Hepatic stellate cell (primary cell): ENCODE data around the gene KIAA1671.

ENCODE experiments used
- DNase-seq: peaks from one replicate; pipeline ENCODE4 v3.0.0; 2011; ENCODE audit warnings: low spot score

KIAA1671 gene

DNA sequence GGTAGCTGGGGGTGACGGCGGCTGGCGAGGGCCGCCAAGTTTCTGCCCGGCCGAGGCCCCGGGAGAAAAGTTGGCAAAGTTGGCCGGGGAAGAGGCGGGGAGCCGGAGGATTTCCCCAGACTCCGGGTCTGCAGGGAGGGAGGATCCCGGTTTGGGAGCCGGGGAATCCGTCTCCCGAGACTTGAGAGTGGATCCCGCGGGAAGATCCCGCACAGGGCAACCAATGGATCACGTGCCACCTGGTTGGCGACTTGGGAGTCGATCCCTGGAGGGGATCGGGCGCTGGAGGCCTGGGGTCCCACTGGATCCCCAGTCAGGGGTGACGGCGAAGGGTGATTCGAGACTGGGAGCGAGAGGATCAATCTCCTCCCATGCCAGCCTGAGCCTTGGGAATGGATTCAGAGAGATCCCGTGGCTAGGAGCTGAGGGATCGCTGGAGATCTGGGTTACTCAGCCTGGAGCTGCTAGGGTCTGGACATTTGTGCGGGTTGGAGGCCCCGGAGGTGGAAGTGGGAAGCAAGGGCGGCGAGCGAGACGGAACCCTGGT is 394 bp downstream of the KIAA1671 start:
- DNase-seq: peak; percentile 63

DNA sequence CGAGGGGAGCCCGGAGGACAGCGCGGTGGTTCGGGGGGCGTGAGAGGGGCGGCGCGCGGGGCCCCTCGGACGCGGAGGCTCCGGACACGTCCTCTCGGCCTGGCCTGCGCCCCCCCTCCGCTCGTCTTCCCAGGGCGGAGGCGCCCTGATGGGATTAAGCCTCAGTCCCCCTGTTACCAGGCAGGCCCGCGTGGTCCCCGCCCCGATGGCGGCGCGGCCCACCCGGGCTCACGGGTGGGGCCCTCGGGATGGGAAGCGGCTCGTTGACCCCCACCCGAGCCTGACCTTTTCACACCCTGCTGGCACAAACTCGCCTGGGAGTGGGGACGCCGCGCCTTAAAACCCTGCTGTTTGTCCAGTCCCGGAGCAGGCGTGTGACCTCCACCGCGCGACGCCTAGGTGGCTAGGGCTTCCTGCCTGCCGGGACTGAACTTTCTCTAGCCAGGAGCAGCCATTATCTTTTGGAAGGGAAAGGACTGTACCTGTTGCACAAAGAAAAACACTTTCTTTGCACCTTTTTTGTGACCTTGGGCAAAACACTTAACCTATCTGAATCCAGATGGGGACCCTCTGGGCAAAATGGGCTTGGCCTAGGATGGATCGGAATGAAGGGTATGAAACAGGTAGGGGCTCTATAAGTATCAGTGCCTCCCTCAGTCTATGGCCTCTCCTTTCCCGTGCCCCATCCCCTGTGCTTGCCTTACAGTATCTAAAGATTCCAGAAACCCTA is 1.0 kb downstream of the KIAA1671 start:
- no peak for DNase-seq

DNA sequence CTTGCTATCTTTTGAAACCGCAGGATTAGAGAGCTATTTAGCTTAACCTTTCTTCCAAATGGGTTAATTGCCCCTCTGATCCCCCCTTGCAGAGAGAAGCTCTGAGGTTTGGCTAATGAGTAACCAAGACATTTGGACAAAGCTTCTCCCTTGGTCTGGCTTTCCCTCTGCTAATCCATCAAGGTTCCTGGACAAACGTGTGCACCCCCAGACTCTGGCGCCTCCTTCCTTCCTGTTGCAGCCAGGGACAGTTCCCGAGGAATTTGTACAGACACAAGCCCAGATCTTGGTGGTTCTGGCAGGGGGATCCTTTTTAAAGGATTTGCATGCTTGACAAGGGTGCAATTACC is 1.6 kb downstream of the KIAA1671 start:
- DNase-seq: no peak

DNA sequence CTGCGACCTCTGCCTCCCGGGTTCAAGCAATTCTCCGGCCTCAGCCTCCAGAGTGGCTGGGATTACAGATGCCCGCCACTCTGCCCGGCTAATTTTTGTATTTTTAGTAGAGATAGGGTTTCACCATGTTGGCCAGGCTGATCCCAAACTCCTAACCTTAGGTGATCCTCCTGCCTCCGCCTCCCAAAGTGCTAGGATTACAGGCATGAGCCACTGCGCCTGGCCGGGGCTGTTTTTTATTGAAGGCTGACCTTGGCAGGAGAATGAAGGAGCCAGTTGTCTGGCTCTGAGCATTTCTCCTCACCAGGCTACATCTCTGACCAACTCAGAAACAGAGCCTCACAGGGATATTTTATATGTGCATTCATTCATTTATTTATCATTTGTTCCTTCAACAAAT is 2.3 kb downstream of the KIAA1671 start:
- no peak for DNase-seq

DNA sequence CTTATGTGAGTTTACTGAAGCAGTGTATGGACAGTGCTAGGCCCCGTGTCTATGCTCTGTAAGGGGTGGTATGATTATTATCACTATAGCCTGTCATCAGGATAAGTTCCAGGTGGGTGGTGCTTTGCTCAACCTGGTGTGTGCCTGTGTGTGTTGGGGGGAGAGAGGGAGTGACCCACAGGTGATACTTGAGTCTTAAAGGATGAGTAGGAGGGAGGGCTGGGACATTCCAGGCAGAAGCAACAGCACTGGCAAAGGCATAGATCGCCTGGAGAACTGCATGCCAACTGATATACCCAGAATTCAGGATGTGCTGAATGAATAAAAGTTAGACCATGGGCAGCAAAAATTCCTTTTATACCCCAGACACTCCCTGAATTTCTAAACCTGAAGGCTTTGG is 4.5 kb downstream of the KIAA1671 start:
- no peak for DNase-seq

DNA sequence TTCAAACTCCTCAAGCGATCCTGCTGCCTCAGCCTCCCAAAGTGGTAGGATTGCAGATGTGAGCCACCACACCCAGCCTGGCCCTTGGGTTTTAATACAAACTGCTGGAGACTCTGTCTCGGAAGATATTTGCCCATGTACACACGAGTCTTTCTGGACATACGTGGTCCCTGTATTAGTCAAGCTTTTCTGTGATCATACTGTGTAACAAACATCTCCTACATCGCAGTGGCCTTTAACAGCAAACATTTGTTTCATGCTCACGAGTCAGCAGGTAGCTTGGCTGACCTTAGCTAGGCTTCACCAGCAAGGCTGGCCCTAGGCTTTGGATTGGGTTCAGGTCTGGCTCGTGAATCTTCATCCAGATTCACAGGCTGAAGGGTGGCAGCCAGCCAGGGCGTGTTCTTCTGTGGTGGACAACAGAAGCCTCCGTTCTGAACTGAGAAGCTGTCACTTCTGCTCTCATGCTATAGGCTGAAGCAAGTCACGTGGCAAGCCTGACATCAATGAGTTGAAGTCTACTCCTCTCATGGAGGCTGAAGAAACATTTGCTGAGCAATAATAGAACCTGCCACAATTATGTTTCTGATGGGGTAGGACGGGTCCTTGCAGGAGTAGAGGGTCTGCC is 8.8 kb downstream of the KIAA1671 start:
- no peak for DNase-seq

DNA sequence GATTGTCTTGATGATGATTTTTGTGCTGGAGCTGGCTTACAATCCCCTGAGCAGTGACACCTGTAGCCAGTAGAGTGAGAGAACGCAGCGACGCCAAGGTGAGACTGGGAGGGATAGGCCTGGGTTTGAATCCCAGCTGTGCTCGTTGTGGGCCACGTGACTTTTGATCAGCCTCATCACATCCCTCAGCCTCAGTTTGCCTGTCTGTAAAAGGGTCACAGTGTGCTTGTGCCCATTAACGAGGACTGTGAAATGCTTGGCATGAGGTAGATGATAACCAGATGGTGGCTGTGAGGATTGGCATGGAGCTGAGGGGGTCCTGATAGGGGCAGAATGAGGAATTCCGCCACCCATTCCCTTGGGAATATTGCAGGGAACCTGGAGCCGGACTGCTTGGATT is 9.6 kb downstream of the KIAA1671 start:
- no peak for DNase-seq

DNA sequence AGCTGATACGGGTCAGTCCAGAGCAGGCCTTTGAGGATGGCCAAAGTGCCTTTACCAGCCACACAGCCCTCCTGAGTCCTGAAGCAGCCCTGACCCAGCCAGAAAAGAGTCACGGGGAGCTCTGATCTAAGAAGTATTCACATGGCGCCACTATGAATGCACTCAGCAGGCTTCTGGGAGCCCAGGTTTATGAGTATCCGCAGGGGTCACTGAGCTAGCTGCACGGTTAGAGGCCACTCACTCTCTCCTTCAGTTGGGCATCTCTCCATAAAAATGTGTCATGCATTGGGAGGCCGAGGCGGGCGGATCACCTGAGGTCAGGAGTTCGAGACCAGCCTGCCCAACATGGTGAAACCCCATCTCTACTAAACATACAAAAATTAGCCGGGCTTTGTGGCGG is 10.3 kb downstream of the KIAA1671 start:
- no peak for DNase-seq

DNA sequence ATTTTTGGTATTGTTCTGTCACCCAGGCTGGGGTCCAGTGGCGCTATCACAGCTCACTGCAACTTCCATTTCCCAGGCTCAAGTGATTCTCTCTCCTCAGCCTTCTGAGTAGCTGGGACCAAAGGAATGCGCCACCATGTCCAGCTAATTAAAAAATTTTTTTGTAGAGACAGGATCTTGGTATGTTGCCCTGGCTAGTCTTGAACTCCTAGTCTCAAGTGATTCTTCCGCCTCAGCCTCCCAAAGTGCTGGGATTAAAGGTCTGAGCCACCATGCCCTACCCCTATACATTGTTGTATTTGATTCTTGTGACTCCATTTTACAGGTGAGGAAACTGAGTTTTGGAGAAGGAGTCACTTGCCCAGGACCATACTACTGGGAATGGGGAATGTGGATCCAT is 11.9 kb downstream of the KIAA1671 start:
- DNase-seq: no peak

DNA sequence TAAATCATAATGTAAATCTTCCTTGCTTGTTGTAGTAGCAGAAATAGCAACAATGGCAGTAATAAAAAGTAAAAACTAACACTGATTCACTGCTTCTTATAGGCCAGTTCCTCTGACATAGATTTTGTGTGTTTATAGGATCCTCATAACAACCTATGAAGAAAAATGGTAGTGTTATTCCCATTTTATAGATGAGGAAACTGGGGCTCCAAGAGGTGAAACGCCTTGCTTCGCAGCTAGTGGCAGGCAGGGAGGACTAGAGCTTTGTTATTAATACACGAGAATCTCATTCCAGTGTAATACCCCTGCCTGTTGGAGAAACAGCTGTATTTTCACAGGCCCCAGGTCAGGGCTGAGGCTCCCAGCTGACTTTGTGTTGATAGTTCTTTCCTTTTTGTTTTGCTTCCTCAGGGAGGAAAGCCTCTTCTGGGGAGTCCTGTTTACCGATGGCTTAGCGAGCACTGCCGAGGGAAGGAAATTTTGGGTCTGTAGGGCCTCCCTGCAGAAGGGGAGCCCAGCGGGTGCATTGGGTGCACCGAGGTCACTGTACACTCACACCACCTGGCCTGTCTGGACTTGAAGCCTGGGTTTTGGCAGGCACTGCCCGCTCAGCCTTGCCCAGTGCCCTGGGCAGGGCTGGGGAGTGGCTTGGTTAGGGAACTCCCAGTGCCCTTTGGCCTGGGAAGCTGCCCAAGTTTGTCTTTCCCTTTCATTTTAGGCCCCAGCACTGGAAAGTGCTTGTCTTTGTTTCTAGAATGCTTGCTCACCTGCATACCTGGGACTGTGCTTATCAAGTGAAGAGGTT is 13.5 kb downstream of the KIAA1671 start:
- DNase-seq: no peak

DNA sequence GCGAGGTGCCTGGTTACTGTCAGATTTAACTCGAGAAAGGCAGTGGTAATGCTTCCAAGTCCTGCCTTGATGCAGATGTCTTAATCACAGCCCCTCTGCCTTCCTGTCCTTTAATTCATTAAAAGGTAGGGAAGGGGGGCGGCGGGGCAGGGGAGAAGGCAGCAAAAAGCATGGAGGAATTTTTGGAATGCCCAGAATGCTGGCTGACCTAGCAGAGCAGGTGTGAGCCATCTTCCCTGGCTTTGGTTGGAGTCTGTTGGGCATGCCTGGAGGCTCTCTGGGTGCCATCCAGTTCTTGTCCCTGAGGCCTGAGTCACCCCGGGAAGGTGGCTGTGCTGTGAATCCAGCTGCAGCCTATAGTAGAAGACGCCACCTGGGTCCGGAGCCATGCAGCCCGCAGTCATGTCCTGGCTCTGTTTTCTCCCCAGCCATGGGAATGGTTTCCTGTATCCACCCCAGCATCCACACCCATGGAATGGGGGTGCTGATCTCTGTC is 15.6 kb downstream of the KIAA1671 start:
- no peak for DNase-seq

DNA sequence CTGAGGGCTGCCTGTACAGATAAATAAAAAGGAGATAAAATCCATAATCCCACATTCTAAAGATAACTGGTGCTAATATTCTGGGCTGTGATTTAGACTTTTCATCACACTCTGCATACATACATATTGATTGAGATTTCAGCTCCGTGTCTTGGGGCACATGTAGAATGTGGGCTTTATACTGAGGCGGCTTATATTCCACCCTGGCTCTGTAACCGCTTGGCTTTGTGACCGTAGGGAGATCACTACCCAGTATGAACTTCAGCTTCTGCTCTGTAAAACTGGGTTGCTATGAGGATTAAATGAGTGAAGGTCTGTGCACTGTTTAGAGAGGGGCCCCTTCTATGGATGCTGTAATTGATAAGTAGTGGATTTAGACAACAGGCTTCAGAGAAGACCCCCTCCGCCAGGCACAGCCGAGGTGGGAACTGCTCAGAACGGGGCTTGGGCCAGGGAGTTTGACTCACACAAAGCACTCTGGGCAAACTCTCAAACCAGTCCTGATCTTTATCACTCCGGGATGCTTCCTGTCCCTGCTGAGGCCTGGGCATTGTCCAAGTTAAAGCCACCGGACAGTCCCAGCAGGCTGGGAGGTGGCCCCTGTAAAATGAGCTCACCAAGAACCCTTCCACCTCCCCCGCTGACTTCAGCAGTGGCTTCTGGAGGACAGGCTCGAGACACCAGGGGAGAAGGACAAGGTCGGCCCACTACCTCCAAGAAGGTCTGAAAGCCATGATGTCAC is 17.2 kb downstream of the KIAA1671 start:
- DNase-seq: peak; percentile 28

DNA sequence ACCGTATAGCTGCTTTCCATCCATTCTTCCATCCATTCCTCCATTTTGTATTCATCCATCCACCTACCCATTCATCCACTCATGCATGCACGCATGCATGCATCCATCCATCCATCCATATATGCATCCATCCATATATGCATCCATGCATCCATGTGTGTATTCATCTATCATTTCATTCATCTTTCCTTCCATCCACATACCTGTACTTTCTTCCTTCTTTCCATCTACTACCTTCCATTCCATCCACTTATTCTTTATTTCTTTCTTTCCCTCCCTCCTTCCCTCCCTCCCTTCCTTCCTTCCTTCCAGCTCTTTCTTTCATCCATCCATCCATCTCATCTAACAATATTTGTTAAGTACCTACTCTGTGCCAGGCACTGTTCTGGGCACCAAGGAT is 19.9 kb downstream of the KIAA1671 start:
- no peak for DNase-seq

DNA sequence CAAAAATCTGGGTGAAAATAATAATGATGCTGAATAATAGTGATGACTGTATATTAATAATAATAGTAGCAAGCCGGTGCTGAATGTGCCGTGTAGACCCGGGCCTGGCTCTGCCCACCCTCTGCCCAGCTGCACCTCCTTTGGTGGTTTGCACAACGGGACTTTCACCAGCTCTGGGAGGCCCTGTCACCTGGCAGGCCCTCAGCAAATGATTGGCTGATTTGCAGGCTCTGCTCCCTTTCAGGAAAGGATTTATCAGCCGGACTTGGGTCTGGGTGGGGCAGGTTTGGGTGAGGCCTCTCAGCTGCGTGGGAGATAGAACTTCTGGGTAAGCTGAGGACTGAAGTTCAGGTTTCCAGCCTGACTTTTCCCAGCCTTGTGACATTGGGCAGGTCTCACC is 21.4 kb downstream of the KIAA1671 start:
- DNase-seq: no peak

DNA sequence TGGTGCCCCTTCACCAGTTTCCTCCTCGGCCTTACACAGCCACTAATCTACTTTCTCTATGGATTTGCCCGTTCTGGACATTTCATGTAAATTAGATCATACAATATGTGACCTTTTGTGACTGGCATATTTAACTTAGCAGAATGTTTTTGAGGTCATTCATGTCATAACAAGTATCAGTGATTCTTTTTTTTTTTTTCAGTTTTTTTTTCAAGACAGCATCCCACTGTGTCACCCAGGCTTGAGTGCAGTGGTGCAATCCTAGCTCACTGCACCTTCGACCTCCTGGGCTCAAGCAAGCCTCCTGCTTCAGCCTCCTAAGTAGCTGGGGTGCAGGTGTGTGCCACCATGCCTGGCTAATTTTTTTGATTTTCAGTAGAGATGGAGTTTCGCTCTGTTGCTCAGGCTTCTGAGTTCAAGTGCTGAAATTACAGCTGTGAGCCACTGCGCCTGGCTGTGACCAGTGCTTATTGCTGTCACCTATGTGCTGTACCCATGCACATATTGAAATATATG is 22.7 kb downstream of the KIAA1671 start:
- DNase-seq: no peak

DNA sequence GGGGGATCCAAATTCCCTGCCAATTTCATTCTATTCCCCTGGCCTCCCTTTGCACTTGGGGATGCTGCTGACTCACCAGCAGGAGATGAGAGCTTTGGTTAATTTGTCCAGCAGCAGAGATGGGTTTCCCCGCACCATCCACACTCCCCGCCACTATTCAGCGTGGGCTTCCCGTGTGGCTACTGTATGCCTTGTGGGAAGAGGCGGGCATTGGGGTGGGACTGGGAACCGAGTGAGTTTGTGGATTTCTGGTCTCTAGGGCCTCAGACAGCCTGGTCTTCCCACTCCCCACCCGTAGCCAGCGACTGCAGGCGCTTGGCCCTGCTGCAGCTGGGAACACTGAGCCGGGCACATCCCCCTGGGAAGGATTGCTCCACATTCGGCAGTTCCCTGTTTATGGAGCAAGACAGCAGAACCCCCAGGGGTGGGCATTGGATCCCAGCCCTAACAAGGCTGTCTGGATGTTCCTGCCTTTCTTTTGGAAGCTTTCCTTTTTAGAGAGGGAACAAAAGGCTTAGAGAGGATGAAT is 23.4 kb downstream of the KIAA1671 start:
- no peak for DNase-seq

DNA sequence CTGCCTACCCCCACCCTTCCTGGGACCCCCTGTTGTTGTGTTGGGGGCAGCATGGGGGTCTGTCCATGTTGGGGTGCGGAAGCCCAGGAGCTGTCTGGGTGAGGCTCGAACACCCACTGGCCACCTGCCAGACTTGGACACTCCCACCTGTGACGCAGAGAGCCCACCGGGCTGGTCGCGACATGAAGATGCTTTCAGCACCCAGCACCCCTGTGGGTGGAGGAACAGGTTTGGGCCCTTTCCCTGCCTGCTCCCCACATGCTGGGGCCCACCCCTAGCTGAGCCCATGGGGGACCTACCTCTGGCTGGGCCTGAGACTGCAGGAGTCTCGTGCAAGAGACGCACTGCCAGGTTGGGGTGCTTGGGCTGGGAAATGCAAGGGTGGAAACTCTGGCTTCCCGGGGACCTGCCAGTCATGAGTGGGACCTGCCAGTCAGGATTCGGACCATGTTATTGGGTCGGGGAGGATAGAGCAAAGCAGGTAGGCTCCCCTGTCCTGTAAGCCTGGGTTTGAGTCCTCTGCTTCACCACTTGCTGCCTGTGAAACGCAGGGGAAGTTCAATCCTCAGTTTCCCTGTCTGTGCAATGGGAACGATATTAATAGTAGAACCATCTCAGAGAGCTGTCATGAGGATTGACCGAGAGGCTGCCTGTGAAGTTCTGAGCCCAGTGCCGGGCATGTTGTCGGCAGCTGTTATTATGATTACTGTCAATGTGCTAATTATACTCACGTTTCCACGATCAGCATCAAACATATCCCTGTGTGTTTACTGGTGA is 24.1 kb downstream of the KIAA1671 start:
- no peak for DNase-seq

DNA sequence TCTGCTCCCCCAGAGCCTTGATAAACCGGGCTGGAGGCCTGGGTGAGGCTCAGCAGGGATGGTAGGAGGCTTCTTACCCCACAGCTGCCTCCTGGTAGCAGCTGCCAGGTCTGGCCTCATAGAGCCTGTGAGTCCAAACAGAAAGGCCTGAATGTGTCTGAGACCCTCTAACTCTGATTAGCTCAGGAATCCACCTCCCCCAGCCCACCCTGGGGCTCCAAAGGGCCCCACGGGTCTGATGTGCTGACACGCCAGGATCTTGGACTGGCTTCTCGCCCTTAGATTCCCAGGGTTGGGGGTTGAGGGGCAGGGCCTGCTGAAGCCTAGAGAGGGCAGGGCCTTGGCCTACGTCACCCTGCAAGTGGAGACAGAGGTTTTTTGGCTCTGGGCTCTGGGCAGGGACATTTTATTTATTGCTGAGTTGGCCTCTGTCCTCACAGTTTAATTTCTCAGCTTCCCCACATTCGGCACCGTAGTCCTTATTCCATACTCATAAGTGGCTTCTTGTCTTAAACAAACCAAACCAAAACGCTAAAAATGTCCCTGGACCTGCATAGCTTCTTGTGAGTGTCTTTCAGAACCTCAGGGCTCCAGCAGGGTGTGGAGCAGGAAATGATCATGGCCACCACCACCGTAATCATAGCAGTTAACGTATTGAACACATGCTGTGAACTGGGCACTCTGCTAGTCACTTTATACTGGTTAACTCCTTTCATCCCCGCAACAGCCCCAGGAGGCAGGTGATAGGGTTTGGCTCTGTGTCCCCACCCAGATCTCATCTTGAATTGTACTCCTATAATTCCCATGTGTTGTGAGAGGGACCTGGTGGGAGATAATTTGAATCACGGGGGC is 25.1 kb downstream of the KIAA1671 start:
- DNase-seq: no peak

DNA sequence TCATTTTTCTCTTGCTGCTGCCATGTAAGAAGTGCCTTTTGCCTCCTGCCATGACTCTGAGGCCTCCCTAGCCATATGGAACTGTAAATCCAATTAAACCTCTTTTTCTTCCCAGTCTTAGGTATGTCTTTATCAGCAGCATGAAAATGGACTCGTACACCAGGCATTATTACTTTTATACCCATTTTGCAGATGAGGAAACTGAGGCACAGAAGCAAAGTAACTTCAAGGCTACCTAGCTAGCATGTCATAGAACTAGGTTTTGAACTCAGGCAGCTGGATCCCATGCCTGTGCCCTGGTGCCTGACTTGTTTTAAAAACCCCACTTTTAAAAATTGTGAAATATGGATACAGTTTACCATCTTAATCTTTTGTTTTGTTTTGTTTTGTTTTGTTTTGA is 25.8 kb downstream of the KIAA1671 start:
- no peak for DNase-seq

DNA sequence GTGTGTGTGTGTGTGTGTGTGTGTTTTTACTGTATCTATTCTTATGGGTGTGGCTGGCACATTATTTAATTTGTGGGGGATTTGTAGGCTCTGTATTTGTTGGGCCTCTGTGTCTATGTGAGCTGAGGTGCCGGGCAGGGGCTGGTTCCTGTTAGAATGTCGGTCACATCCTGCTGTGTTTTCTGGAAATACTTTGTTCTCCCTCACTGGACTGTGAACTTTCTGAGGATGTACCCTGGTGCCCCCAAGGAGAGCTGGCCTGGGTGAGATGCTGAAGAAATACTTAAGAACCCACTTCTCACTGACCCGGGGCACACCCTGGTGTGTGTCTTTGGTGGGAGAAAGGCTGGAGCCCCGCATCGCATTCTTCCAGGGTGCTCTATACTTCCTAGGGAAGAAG is 28.6 kb downstream of the KIAA1671 start:
- DNase-seq: no peak
